GM23338 (cell line): ENCODE results near the gene APOLD1. TPM values are rescaled to one million over a fixed set of nuclear protein-coding genes. Genes with fewer than 3 reads are reported as not detected.

Source experiments
- ATAC-seq: fragments of 200-7000 bp; cut with Tn5 transposase; 3 replicates; pipeline ENCODE4 v1.9.1; 2020
- DNase-seq: peaks from one replicate; pipeline ENCODE4 v3.0.0-alpha.2; 2015; ENCODE audit warnings: low spot score
- H2AFZ ChIP-seq: fragments of 200-600 bp; sonication (generic); 2 replicates; pipeline ENCODE4 v1.8.0; 2016; ENCODE audit warnings: antibody characterized with exemption, mild to moderate bottlenecking, moderate library complexity
- H3F3A ChIP-seq: fragments of 200-600 bp; sonication (generic); replicated peaks from 2 replicates; pipeline ENCODE4 v1.8.0; 2017; ENCODE audit warnings: antibody characterized with exemption, mixed run types, low read depth
- H3K27ac ChIP-seq: fragments of 200-600 bp; sonication (generic); 2 replicates; pipeline ENCODE4 v1.6.1; 2016; ENCODE audit warnings: low read depth
- H3K27me3 ChIP-seq: fragments of 200-600 bp; sonication (generic); 2 replicates; pipeline ENCODE4 v1.8.0; 2016; ENCODE audit warnings: mild to moderate bottlenecking, mixed run types, moderate library complexity; ENCODE audit not compliant: insufficient read depth
- H3K36me3 ChIP-seq: fragments of 200-600 bp; sonication (generic); 2 replicates; pipeline ENCODE4 v1.8.0; 2016; ENCODE audit warnings: mild to moderate bottlenecking; ENCODE audit not compliant: insufficient read depth
- H3K4me1 ChIP-seq: fragments of 200-600 bp; sonication (generic); 2 replicates; pipeline ENCODE4 v1.8.0; 2016; ENCODE audit warnings: mild to moderate bottlenecking, moderate library complexity; ENCODE audit not compliant: insufficient read depth
- H3K4me2 ChIP-seq: fragments of 200-600 bp; sonication (generic); 2 replicates; pipeline ENCODE4 v1.7.1; 2017; ENCODE audit warnings: mixed run types
- H3K4me3 ChIP-seq: fragments of 200-600 bp; sonication (generic); 2 replicates; pipeline ENCODE4 v1.6.1; 2016; ENCODE audit warnings: mixed run types
- H3K79me2 ChIP-seq: fragments of 200-600 bp; sonication (generic); replicated peaks from 2 replicates; pipeline ENCODE4 v1.8.0; 2017; ENCODE audit warnings: mild to moderate bottlenecking; ENCODE audit not compliant: insufficient read depth
- H3K9me2 ChIP-seq: fragments of 200-600 bp; sonication (generic); 2 replicates; pipeline ENCODE4 v1.8.0; 2017; ENCODE audit not compliant: insufficient read depth
- H4K20me1 ChIP-seq: fragments of 200-600 bp; sonication (generic); replicated peaks from 2 replicates; pipeline ENCODE4 v1.8.0; 2017; ENCODE audit warnings: mild to moderate bottlenecking; ENCODE audit not compliant: insufficient read depth
- H3K27ac Mint-ChIP-seq: 2 replicates; pipeline ENCODE4 v1.8.0; 2020; ENCODE audit warnings: inconsistent platforms, mild to moderate bottlenecking, moderate library complexity, mixed read lengths
- H3K27me3 Mint-ChIP-seq: 3 replicates; pipeline ENCODE4 v1.8.0; 2022; ENCODE audit warnings: low read depth, mild to moderate bottlenecking, moderate library complexity, mixed read lengths, inconsistent platforms; ENCODE audit not compliant: insufficient read depth, poor library complexity
- H3K36me3 Mint-ChIP-seq: 3 replicates; pipeline ENCODE4 v1.8.0; 2021; ENCODE audit warnings: low read depth, mild to moderate bottlenecking, inconsistent platforms, moderate library complexity, mixed read lengths
- H3K4me1 Mint-ChIP-seq: 3 replicates; pipeline ENCODE4 v1.8.0; 2020; ENCODE audit warnings: mild to moderate bottlenecking, inconsistent platforms, mixed read lengths
- H3K4me3 Mint-ChIP-seq: 3 replicates; pipeline ENCODE4 v1.8.0; 2021; ENCODE audit warnings: moderate library complexity, mild to moderate bottlenecking, inconsistent platforms, mixed read lengths
- H3K9me3 Mint-ChIP-seq: 3 replicates; pipeline ENCODE4 v1.8.0; 2020; ENCODE audit warnings: moderate library complexity, mild to moderate bottlenecking, inconsistent platforms, mixed read lengths
- CREB1 ChIP-seq: fragments of 250-450 bp; sonication (Bioruptor Pico); IDR thresholded peaks from 2 replicates; pipeline ENCODE4 v1.5.0; 2020; ENCODE audit warnings: low read depth, mild to moderate bottlenecking, moderate library complexity
- JUNB ChIP-seq: IDR thresholded peaks from one replicate; pipeline ENCODE4 v1.6.1; 2016; ENCODE audit warnings: antibody characterized with exemption; ENCODE audit not compliant: unreplicated experiment
- ZNF331 ChIP-seq: fragments of 250-450 bp; sonication (Bioruptor Pico); IDR thresholded peaks from 2 replicates; pipeline ENCODE4 v1.5.0; 2020; ENCODE audit warnings: low read depth, mild to moderate bottlenecking, moderate library complexity
- polyA plus RNA-seq: library from polyadenylated mRNA; unstranded; fragments of >200 nt; fragmentation: Nextera tagmentation; extraction: Ambion mirVana; gene quantifications from 2 replicates; pipeline ENCODE4 v1.2.1, GENCODE V29; 2016
- total RNA-seq: library from RNA; depleted of rRNA; stranded (reverse); fragments of >200 nt; shearing (Covaris generic); gene quantifications from 2 replicates; pipeline ENCODE4 v1.2.3, GENCODE V29; 2014
- TF ChIP-seq, protein P1 (sequence below): fragments of 250-450 bp; sonication (Bioruptor Pico); IDR thresholded peaks from 2 replicates; pipeline ENCODE4 v1.5.0; 2020; ENCODE audit warnings: mild to moderate bottlenecking, moderate library complexity
- TF ChIP-seq, protein P2 (sequence below): IDR thresholded peaks from 2 replicates; pipeline ENCODE4 v1.6.1; 2016; ENCODE audit warnings: antibody characterized with exemption

Gene APOLD1
- total and polyA plus RNA-seq, 2 experiments from 2014 or later: 0.94 to 1.8 TPM

DNA sequence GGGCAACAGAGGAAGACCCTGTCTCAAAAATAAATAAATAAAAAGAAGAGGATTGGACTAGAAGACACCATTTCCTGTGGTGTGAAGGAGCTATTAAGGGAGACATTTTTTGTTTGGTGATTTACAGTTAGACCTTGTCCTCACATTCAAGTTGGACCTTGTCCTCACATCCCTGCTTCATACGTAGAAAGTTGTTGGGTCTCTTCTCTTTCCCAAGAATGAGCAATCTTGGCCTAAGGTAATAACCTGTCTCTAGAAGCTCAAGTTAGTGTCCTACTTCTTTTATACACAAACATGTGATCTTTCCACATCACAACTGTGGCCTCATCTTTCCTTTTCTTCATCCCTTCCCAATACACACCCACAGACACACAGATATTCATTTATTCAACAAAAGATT is 13.0 kb downstream of the APOLD1 start:
- no peaks in the 10 kb centered on the region for H3K27me3 ChIP-seq
- no peaks in the 10 kb centered on the region for H3F3A ChIP-seq
- H3K79me2 ChIP-seq: no peaks in the 10 kb centered on the region
- Mint-ChIP-seq H3K36me3 (no peaks in the 10 kb centered on the region), H3K4me1 (peaks cover 4% of the 10 kb centered on the region; the same call in 1 of the 3 replicates), H3K27ac (no peak overlapping the region), H3K9me3 (peaks cover 4% of the 10 kb centered on the region; the same call in 1 of the 3 replicates), H3K4me3 (no peak overlapping the region), H3K27me3 (no peaks in the 10 kb centered on the region)
- H3K27ac ChIP-seq: no peak overlapping the region
- H3K4me2 ChIP-seq: no peak overlapping the region
- H3K4me1 ChIP-seq: no peaks in the 10 kb centered on the region
- no peaks in the 10 kb centered on the region for H3K9me2 ChIP-seq
- H4K20me1 ChIP-seq: no peaks in the 10 kb centered on the region
- TF ChIP-seq, protein P1, sequence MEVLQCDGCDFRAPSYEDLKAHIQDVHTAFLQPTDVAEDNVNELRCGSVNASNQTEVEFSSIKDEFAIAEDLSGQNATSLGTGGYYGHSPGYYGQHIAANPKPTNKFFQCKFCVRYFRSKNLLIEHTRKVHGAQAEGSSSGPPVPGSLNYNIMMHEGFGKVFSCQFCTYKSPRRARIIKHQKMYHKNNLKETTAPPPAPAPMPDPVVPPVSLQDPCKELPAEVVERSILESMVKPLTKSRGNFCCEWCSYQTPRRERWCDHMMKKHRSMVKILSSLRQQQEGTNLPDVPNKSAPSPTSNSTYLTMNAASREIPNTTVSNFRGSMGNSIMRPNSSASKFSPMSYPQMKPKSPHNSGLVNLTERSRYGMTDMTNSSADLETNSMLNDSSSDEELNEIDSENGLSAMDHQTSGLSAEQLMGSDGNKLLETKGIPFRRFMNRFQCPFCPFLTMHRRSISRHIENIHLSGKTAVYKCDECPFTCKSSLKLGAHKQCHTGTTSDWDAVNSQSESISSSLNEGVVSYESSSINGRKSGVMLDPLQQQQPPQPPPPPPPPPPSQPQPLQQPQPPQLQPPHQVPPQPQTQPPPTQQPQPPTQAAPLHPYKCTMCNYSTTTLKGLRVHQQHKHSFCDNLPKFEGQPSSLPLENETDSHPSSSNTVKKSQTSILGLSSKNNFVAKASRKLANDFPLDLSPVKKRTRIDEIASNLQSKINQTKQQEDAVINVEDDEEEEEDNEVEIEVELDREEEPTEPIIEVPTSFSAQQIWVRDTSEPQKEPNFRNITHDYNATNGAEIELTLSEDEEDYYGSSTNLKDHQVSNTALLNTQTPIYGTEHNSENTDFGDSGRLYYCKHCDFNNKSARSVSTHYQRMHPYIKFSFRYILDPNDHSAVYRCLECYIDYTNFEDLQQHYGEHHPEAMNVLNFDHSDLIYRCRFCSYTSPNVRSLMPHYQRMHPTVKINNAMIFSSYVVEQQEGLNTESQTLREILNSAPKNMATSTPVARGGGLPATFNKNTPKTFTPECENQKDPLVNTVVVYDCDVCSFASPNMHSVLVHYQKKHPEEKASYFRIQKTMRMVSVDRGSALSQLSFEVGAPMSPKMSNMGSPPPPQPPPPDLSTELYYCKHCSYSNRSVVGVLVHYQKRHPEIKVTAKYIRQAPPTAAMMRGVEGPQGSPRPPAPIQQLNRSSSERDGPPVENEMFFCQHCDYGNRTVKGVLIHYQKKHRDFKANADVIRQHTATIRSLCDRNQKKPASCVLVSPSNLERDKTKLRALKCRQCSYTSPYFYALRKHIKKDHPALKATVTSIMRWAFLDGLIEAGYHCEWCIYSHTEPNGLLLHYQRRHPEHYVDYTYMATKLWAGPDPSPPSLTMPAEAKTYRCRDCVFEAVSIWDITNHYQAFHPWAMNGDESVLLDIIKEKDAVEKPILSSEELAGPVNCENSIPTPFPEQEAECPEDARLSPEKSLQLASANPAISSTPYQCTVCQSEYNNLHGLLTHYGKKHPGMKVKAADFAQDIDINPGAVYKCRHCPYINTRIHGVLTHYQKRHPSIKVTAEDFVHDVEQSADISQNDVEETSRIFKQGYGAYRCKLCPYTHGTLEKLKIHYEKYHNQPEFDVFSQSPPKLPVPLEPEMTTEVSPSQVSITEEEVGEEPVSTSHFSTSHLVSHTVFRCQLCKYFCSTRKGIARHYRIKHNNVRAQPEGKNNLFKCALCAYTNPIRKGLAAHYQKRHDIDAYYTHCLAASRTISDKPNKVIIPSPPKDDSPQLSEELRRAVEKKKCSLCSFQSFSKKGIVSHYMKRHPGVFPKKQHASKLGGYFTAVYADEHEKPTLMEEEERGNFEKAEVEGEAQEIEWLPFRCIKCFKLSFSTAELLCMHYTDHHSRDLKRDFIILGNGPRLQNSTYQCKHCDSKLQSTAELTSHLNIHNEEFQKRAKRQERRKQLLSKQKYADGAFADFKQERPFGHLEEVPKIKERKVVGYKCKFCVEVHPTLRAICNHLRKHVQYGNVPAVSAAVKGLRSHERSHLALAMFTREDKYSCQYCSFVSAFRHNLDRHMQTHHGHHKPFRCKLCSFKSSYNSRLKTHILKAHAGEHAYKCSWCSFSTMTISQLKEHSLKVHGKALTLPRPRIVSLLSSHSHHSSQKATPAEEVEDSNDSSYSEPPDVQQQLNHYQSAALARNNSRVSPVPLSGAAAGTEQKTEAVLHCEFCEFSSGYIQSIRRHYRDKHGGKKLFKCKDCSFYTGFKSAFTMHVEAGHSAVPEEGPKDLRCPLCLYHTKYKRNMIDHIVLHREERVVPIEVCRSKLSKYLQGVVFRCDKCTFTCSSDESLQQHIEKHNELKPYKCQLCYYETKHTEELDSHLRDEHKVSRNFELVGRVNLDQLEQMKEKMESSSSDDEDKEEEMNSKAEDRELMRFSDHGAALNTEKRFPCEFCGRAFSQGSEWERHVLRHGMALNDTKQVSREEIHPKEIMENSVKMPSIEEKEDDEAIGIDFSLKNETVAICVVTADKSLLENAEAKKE (CRISPR knock-in tag): no peak
- no peak for TF ChIP-seq CREB1 (CRISPR knock-in tag)
- no peak for TF ChIP-seq ZNF331 (CRISPR knock-in tag)
- TF ChIP-seq, protein P2, sequence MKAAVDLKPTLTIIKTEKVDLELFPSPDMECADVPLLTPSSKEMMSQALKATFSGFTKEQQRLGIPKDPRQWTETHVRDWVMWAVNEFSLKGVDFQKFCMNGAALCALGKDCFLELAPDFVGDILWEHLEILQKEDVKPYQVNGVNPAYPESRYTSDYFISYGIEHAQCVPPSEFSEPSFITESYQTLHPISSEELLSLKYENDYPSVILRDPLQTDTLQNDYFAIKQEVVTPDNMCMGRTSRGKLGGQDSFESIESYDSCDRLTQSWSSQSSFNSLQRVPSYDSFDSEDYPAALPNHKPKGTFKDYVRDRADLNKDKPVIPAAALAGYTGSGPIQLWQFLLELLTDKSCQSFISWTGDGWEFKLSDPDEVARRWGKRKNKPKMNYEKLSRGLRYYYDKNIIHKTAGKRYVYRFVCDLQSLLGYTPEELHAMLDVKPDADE: no peak
- no peak for TF ChIP-seq JUNB
- H3K4me3 ChIP-seq: no peak overlapping the region
- DNase-seq (no peak), ATAC-seq (no peak)
- no peaks in the 10 kb centered on the region for H3K36me3 ChIP-seq
- no peak overlapping the region for H2AFZ ChIP-seq
